ENCODE results near the gene TNNI2.
A peak's percentile ranks its signal among the peaks of the same experiment; 100 is the strongest.

The TNNI2 gene

GRCh38 chr11:1793081-1793480 is 45.7 kb upstream of the TNNI2 start:
- TF ChIP-seq CTCF (IDR thresholded peaks at IDR 0.05; ENCODE audit: low read length): no peak
- TF ChIP-seq EZH2phosphoT487 (IDR thresholded peaks at IDR 0.05; ENCODE audit: low read length): no peak
- H4K20me1 ChIP-seq (ENCODE audit: insufficient read depth, low read length): no peaks in the 10 kb centered on the region
- H3K9me2 ChIP-seq (replicated peaks; ENCODE audit: insufficient read depth, low read length): no peaks in the 10 kb centered on the region
- no peak overlapping the region for H3K9ac ChIP-seq (ENCODE audit: low read length)
- no peaks in the 10 kb centered on the region for H3K4me1 ChIP-seq (ENCODE audit: low read length)
- DNase-seq: no peak
- H3K27me3 ChIP-seq (replicated peaks; ENCODE audit: insufficient read depth, low read length): peaks cover 94% of the 10 kb centered on the region
- H3K36me3 ChIP-seq (replicated peaks; ENCODE audit: insufficient read depth, low read length): no peaks in the 10 kb centered on the region
- H2AFZ ChIP-seq (ENCODE audit: low read length): no peak overlapping the region
- H3K4me2 ChIP-seq (ENCODE audit: low read depth, low read length): peak overlapping the region; percentile 35; the same call in 1 of the 2 replicates
- H3K27ac ChIP-seq (ENCODE audit: low read length): no peak overlapping the region
- H3K9me3 ChIP-seq (replicated peaks; ENCODE audit: insufficient read depth, low read length): no peaks in the 10 kb centered on the region
- H3K4me3 ChIP-seq (ENCODE audit: low read length): peak overlapping the region; percentile 17; the same call in 1 of the 2 replicates
- no peaks in the 10 kb centered on the region for H3K79me2 ChIP-seq (ENCODE audit: low read length)
- no peaks in the 10 kb centered on the region for H3F3A ChIP-seq (ENCODE audit: insufficient read depth, low read length)

- Histone ChIP-seq H3K9ac (ENCODE audit: low read length) (no peak overlapping the region), H3K27me3 (replicated peaks; ENCODE audit: insufficient read depth, low read length) (peaks cover 97% of the 10 kb centered on the region), H4K20me1 (ENCODE audit: insufficient read depth, low read length) (no peaks in the 10 kb centered on the region), H3K9me3 (replicated peaks; ENCODE audit: insufficient read depth, low read length) (no peaks in the 10 kb centered on the region), H3K79me2 (ENCODE audit: low read length) (no peaks in the 10 kb centered on the region), H3K4me1 (ENCODE audit: low read length) (no peaks in the 10 kb centered on the region), H3F3A (ENCODE audit: insufficient read depth, low read length) (no peaks in the 10 kb centered on the region), H3K9me2 (replicated peaks; ENCODE audit: insufficient read depth, low read length) (no peaks in the 10 kb centered on the region), H3K27ac (ENCODE audit: low read length) (no peak overlapping the region), H3K4me2 (ENCODE audit: low read depth, low read length) (no peak overlapping the region), H3K36me3 (replicated peaks; ENCODE audit: insufficient read depth, low read length) (no peaks in the 10 kb centered on the region), H3K4me3 (ENCODE audit: low read length) (no peak overlapping the region), H2AFZ (ENCODE audit: low read length) (no peak overlapping the region)
- no peak for DNase-seq
- TF ChIP-seq EZH2phosphoT487 (IDR thresholded peaks at IDR 0.05; ENCODE audit: low read length) (no peak), EZH2 (optimal IDR thresholded peaks at IDR 0.05; ENCODE audit: low read depth, low read length) (no peak), CTCF (IDR thresholded peaks at IDR 0.05; ENCODE audit: low read length) (no peak)
Measured at GRCh38 chr11:1796413-1797011, 42.3 kb upstream of the TNNI2 start.

- H3K36me3 ChIP-seq (replicated peaks; ENCODE audit: insufficient read depth, low read length): no peaks in the 10 kb centered on the region
- H3K9me3 ChIP-seq (replicated peaks; ENCODE audit: insufficient read depth, low read length): no peaks in the 10 kb centered on the region
- no peaks in the 10 kb centered on the region for H3F3A ChIP-seq (ENCODE audit: insufficient read depth, low read length)
- no peak overlapping the region for H2AFZ ChIP-seq (ENCODE audit: low read length)
- no peaks in the 10 kb centered on the region for H3K4me1 ChIP-seq (ENCODE audit: low read length)
- TF ChIP-seq EZH2phosphoT487 (IDR thresholded peaks at IDR 0.05; ENCODE audit: low read length): no peak
- TF ChIP-seq CTCF (IDR thresholded peaks at IDR 0.05; ENCODE audit: low read length): no peak
- no peak for TF ChIP-seq EZH2 (optimal IDR thresholded peaks at IDR 0.05; ENCODE audit: low read depth, low read length)
- peaks cover 97% of the 10 kb centered on the region for H3K27me3 ChIP-seq (replicated peaks; ENCODE audit: insufficient read depth, low read length)
- H4K20me1 ChIP-seq (ENCODE audit: insufficient read depth, low read length): no peaks in the 10 kb centered on the region
- H3K79me2 ChIP-seq (ENCODE audit: low read length): no peaks in the 10 kb centered on the region
- H3K9ac ChIP-seq (ENCODE audit: low read length): no peak overlapping the region
- no peak overlapping the region for H3K4me2 ChIP-seq (ENCODE audit: low read depth, low read length)
- no peak overlapping the region for H3K27ac ChIP-seq (ENCODE audit: low read length)
- no peaks in the 10 kb centered on the region for H3K9me2 ChIP-seq (replicated peaks; ENCODE audit: insufficient read depth, low read length)
- DNase-seq: no peak
- no peak overlapping the region for H3K4me3 ChIP-seq (ENCODE audit: low read length)
Measured at GRCh38 chr11:1797391-1798125, 41.2 kb upstream of the TNNI2 start.
